Caco-2 (cell line): ENCODE results near the gene LRRC27. TPM values are rescaled to one million over a fixed set of nuclear protein-coding genes. Genes with fewer than 3 reads are reported as not detected.

Experiments
- BruUV-seq: library from RNA; stranded (reverse); fragments of 400-500 nt; replicated peaks from 2 replicates; lab custom pipeline; 2021; lab: Mats Ljungman, UMichigan
- CTCF ChIA-PET: fragments of 300-600 bp; sonication (Branson Sonifier 250); formaldehyde crosslinking; loops from one replicate; lab custom pipeline; 2022; ENCODE audit warnings: antibody characterized with exemption; lab: Charles Lee
- POLR2A ChIA-PET: fragments of 300-600 bp; sonication (Branson Sonifier 250); formaldehyde crosslinking; loops from one replicate; lab custom pipeline; 2022; ENCODE audit warnings: antibody characterized with exemption; lab: Charles Lee
- DNase-seq, 2 experiments: peaks; one replicate each; pipeline versions ENCODE4 v3.0.0 to v3.0.0-alpha.2; 2020 to 2022
- H3K27me3 ChIP-seq: replicated peaks from 2 replicates; pipeline ENCODE4 v1.6.0; 2011; ENCODE audit warnings: low read length; ENCODE audit not compliant: control insufficient read depth, insufficient read depth
- H3K36me3 ChIP-seq: 2 replicates; pipeline ENCODE4 v1.5.1; 2011; ENCODE audit warnings: low read length; ENCODE audit not compliant: control insufficient read depth, insufficient read depth
- H3K4me1 ChIP-seq: fragments of 250-450 bp; sonication (Bioruptor Pico); 2 replicates; pipeline ENCODE4 v1.5.1; 2020; ENCODE audit warnings: mild to moderate bottlenecking
- H3K4me3 ChIP-seq: 2 replicates; pipeline ENCODE4 v1.5.1; 2011; ENCODE audit warnings: low read depth, mild to moderate bottlenecking, control low read depth, low read length
- H3K9me3 ChIP-seq: fragments of 250-450 bp; sonication (Bioruptor Pico); 2 replicates; pipeline ENCODE4 v1.5.1; 2020; ENCODE audit warnings: mild to moderate bottlenecking, moderate library complexity
- H3K27ac Mint-ChIP-seq: one replicate; pipeline ENCODE4 v1.8.0; 2022; ENCODE audit warnings: mixed read lengths; ENCODE audit not compliant: unreplicated experiment
- H3K27me3 Mint-ChIP-seq: one replicate; pipeline ENCODE4 v1.8.0; 2022; ENCODE audit warnings: mixed read lengths; ENCODE audit not compliant: insufficient read depth, unreplicated experiment
- H3K36me3 Mint-ChIP-seq: one replicate; pipeline ENCODE4 v1.8.0; 2022; ENCODE audit warnings: mild to moderate bottlenecking, mixed read lengths; ENCODE audit not compliant: insufficient read depth, unreplicated experiment
- H3K4me1 Mint-ChIP-seq: one replicate; pipeline ENCODE4 v1.8.0; 2022; ENCODE audit warnings: low read depth, mixed read lengths; ENCODE audit not compliant: unreplicated experiment
- H3K4me3 Mint-ChIP-seq: one replicate; pipeline ENCODE4 v1.8.0; 2022; ENCODE audit warnings: mild to moderate bottlenecking, moderate library complexity, mixed read lengths; ENCODE audit not compliant: unreplicated experiment
- H3K9me3 Mint-ChIP-seq: one replicate; pipeline ENCODE4 v1.8.0; 2022; ENCODE audit warnings: mixed read lengths; ENCODE audit not compliant: unreplicated experiment
- intact Hi-C: fragments of 100-400 bp; cut with micrococcal nuclease; formaldehyde crosslinking; loops from one replicate; pipeline ENCODE4 v1.10.0; 2022; ENCODE audit not compliant: unreplicated experiment
- total RNA-seq: library from RNA; stranded (reverse); gene quantifications from 2 replicates; pipeline ENCODE4 v1.2.3, GENCODE V29; 2022
- TF ChIP-seq, protein P1 (sequence below), 2 experiments: fragments of 200-600 bp in 1 of 2; IDR thresholded peaks; 1 replicate in 1 of 2; 2 replicates in 1 of 2; pipeline versions ENCODE4 v1.5.1 to v1.8.0; 2011 to 2022; ENCODE audit warnings: antibody characterized with exemption in 1 of 2, control low read depth in 1 of 2, inconsistent platforms in 1 of 2, low read depth in 1 of 2, low read length in 1 of 2, mild to moderate bottlenecking in 1 of 2, moderate library complexity in 1 of 2; ENCODE audit not compliant: insufficient read depth in 1 of 2, severe bottlenecking in 1 of 2, unreplicated experiment in 1 of 2

The LRRC27 gene
- total RNA-seq, 1 experiment from 2014 or later: 11.7 TPM

DNA sequence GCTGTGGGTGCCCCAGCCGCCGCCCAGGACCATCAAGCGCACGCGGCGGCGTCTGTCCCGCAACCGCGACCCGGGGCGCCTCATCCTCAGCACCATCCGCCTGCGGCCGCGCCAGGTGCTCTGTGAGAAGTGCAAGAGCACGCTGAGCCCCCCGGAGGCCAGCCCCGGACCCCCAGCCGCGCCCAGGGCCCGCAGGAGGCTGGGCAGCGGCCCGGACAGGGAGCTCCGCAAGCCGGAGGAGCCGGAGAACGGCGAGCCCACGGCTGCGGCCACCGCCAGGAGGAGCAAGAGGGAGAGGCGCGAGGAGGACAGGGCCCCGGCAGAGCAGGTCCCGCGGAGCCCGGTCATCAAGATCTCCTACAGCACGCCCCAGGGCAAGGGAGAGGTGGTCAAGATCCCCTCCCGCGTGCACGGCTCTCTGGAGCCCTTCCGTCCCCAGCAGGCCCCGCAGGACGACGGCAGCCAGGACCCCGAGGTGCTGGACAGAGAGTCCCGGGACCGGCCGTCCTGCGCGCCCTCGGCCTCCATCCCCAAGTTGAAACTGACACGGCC lies 73.0 kb downstream of the LRRC27 start:
- Histone ChIP-seq H3K4me1 (peaks cover 28% of the 10 kb centered on the region), H3K9me3 (no peaks in the 10 kb centered on the region), H3K27me3 (no peaks in the 10 kb centered on the region), H3K4me3 (no peak overlapping the region), H3K36me3 (peaks cover 6% of the 10 kb centered on the region)
- POLR2A ChIA-PET: no interaction called here
- Mint-ChIP-seq H3K27me3 (no peaks in the 10 kb centered on the region), H3K4me3 (no peak overlapping the region), H3K27ac (no peak overlapping the region), H3K36me3 (peaks cover 31% of the 10 kb centered on the region), H3K9me3 (no peaks in the 10 kb centered on the region), H3K4me1 (peaks cover 19% of the 10 kb centered on the region)
- intact Hi-C loops: no loop called here
- TF ChIP-seq, protein P1, sequence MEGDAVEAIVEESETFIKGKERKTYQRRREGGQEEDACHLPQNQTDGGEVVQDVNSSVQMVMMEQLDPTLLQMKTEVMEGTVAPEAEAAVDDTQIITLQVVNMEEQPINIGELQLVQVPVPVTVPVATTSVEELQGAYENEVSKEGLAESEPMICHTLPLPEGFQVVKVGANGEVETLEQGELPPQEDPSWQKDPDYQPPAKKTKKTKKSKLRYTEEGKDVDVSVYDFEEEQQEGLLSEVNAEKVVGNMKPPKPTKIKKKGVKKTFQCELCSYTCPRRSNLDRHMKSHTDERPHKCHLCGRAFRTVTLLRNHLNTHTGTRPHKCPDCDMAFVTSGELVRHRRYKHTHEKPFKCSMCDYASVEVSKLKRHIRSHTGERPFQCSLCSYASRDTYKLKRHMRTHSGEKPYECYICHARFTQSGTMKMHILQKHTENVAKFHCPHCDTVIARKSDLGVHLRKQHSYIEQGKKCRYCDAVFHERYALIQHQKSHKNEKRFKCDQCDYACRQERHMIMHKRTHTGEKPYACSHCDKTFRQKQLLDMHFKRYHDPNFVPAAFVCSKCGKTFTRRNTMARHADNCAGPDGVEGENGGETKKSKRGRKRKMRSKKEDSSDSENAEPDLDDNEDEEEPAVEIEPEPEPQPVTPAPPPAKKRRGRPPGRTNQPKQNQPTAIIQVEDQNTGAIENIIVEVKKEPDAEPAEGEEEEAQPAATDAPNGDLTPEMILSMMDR (IDR thresholded peaks at IDR 0.05; ENCODE audit: insufficient read depth in 1 of 2, low read depth in 1 of 2, low read length in 1 of 2, severe bottlenecking in 1 of 2, unreplicated experiment in 1 of 2): no peak
- CTCF ChIA-PET: no interaction called here
- no TSS peak for BruUV-seq
- no peak for DNase-seq

DNA sequence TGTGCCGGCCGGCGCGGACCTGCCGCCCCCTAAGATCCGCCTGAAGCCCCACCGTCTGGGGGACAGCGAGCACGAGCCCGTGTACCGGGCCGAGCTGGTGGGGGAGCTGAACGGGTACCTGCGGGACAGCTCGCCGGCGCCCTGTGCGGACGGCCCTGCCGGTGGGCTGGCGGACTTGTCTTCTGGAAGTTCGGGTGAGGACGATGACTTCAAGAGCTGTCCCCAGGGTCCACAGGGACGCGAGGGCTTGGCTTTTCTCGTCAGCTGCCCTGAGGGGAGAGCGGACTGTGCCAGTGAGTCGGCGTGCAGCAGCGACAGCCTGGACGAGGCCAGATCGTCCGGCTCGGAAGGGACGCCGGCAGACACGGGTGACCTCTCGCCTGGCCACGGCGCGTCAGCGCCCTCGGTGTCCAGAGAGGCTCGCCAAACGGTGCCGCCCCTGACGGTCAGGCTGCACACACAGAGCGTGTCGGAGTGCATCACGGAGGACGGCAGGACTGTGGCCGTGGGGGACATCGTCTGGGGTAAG lies 73.5 kb downstream of the LRRC27 start:
- CTCF ChIA-PET: no interaction called here
- H3K4me3 ChIP-seq: no peak overlapping the region
- H3K27me3 ChIP-seq: no peaks in the 10 kb centered on the region
- DNase-seq: no peak
- Mint-ChIP-seq H3K4me1 (peaks cover 22% of the 10 kb centered on the region), H3K9me3 (no peaks in the 10 kb centered on the region), H3K27me3 (no peaks in the 10 kb centered on the region), H3K27ac (no peak overlapping the region), H3K36me3 (peaks cover 31% of the 10 kb centered on the region), H3K4me3 (peak overlapping the region; percentile 27)
- POLR2A ChIA-PET: no interaction called here
- TF ChIP-seq, protein P1 (IDR thresholded peaks at IDR 0.05; ENCODE audit: insufficient read depth in 1 of 2, low read depth in 1 of 2, low read length in 1 of 2, severe bottlenecking in 1 of 2, unreplicated experiment in 1 of 2): no peak
- no peaks in the 10 kb centered on the region for H3K9me3 ChIP-seq
- intact Hi-C loops: no loop called here
- BruUV-seq: no TSS peak
- peaks cover 28% of the 10 kb centered on the region for H3K4me1 ChIP-seq
- peaks cover 6% of the 10 kb centered on the region for H3K36me3 ChIP-seq

DNA sequence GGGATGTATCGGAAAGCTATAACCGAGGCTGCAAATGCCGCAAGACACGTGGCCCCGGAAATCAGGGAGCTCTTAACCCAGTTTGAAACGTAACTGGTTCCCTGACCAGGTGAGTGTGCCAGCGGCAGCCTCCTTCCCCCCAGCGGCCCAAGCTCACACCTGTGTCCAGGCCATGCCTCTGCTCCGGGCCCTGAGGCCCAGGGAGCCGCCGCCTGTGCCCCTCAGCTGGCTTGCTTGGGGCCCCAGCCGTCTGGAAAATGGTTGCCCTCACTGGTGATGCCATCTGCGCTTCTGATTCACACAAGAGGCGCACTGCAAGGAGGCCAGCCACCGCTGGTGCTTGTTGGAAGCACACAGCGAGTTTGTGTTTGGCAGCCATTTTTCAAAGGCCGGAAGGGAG lies 74.2 kb downstream of the LRRC27 start:
- no peak for DNase-seq
- Mint-ChIP-seq H3K27ac (peak overlapping the region; percentile 99), H3K4me3 (peak overlapping the region; percentile 27), H3K27me3 (no peaks in the 10 kb centered on the region), H3K4me1 (peaks cover 22% of the 10 kb centered on the region), H3K36me3 (peaks cover 31% of the 10 kb centered on the region), H3K9me3 (no peaks in the 10 kb centered on the region)
- intact Hi-C loops: no loop called here
- ChIA-PET POLR2A (no interaction called here), CTCF (no interaction called here)
- Histone ChIP-seq H3K4me3 (no peak overlapping the region), H3K9me3 (no peaks in the 10 kb centered on the region), H3K27me3 (no peaks in the 10 kb centered on the region), H3K4me1 (peaks cover 28% of the 10 kb centered on the region), H3K36me3 (peaks cover 6% of the 10 kb centered on the region)
- BruUV-seq: TSS peak; percentile 3
- TF ChIP-seq, protein P1 (IDR thresholded peaks at IDR 0.05; ENCODE audit: insufficient read depth in 1 of 2, low read depth in 1 of 2, low read length in 1 of 2, severe bottlenecking in 1 of 2, unreplicated experiment in 1 of 2): no peak
